Activated naive CD8-positive, alpha-beta T cell treated with anti-CD3 and anti-CD28 coated beads, Interleukin-2, amount 10 ng/mL, durations not matched to agents 7 days and 5 days (primary cell): ENCODE measurements around the gene GABPB2. TPM values are rescaled to one million over a fixed set of nuclear protein-coding genes. Genes with fewer than 3 reads are reported as not detected.

ENCODE experiments used
- ATAC-seq: fragments of 150-1000 bp; cut with Tn5 transposase; one replicate; pipeline ENCODE4 v1.10.0; 2021; ENCODE audit warnings: low read depth, moderate library complexity
- POLR2A ChIA-PET: fragments of 350-600 bp; sonication (Branson Sonifier 250); formaldehyde crosslinking; loops from one replicate; lab custom pipeline; 2021; ENCODE audit warnings: antibody characterized with exemption; lab: Charles Lee
- DNase-seq: peaks from one replicate; pipeline ENCODE4 v3.0.0; 2021
- H3K27ac Mint-ChIP-seq: one replicate; pipeline ENCODE4 v1.8.0; 2022; ENCODE audit warnings: mild to moderate bottlenecking, mixed read lengths
- H3K27me3 Mint-ChIP-seq: one replicate; pipeline ENCODE4 v1.8.0; 2022; ENCODE audit warnings: mild to moderate bottlenecking, moderate library complexity, mixed read lengths
- H3K36me3 Mint-ChIP-seq: one replicate; pipeline ENCODE4 v1.8.0; 2021; ENCODE audit warnings: mild to moderate bottlenecking, mixed read lengths
- H3K4me1 Mint-ChIP-seq: one replicate; pipeline ENCODE4 v1.8.0; 2021; ENCODE audit warnings: mixed read lengths
- H3K4me3 Mint-ChIP-seq: one replicate; pipeline ENCODE4 v1.8.0; 2022; ENCODE audit warnings: mild to moderate bottlenecking, moderate library complexity, mixed read lengths
- H3K9me3 Mint-ChIP-seq: one replicate; pipeline ENCODE4 v1.8.0; 2021; ENCODE audit warnings: mixed read lengths
- total RNA-seq, 2 experiments: library from RNA; stranded (reverse); gene quantifications; one replicate each; pipeline ENCODE4 v1.2.3, GENCODE V29; 2021

Gene GABPB2
- total RNA-seq, 2 experiments from 2014 or later, result 32.9 to 34.0 TPM

DNA sequence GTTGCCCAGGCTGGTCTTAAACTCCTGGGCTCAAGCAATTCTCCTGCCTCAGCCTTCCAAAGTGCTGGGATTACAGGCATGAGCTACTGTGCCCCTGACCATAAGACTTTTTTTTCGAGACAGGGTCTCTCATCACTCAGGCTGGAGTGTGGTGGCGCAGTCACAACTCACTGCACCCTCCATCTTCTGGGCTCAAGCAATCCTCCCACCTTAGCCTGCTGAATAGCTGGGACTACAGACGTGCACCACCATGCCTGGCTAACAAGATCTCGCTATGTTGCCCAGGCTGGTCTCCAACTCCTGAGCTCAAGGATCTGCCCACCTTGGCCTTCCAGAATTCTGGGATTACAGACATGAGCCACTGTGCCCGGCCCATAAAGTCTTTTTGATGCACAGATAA lies 21.1 kb upstream of the GABPB2 start:
- POLR2A ChIA-PET, result interaction anchor here (0.6 to 2.1 kb wide), 5 partner anchors 9 to 108 kb away, joined by 3 to 18 read pairs (median 3); partner anchors contain the start of genes CDC42SE1, MINDY1, MLLT11 and PRUNE1
- no peak overlapping the region for H3K4me3 Mint-ChIP-seq
- H3K9me3 Mint-ChIP-seq, result no peaks in the 10 kb centered on the region
- H3K36me3 Mint-ChIP-seq, result peaks cover 7% of the 10 kb centered on the region
- H3K27ac Mint-ChIP-seq, result no peak overlapping the region
- no peaks in the 10 kb centered on the region for H3K27me3 Mint-ChIP-seq
- DNase-seq (no peak), ATAC-seq (no peak)
- H3K4me1 Mint-ChIP-seq, result peaks cover 10% of the 10 kb centered on the region

DNA sequence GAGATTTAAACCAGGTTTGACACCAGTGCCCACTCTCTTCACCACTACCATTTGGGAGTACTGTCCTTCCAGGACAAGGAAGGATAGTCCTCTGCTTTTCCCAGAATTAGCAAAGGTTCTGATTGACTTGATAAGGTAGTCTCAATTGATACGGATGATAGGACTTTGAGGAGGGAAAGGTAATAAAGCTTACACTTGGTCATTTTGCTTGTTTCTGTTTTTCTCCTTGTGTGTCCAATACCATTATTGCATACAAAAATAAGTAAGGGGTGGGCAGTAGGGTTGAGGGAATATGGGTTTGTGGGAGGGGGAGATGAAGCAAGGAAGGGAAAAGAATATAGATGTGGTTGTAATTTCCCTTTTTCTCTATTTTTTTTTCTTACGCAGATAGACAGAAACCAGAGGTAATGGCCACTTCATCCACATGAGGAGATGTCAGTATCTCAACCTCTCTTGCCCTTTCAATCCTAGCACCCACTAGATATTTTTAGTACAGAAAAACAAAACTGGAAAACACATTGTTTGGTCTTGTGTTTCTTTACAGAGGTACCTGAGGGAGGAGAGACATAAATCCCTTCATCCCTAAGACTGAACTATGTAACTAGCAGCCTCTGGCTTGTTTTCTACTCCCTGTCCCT lies 20.4 kb upstream of the GABPB2 start:
- DNase-seq, result no peak
- Mint-ChIP-seq H3K27ac (no peak overlapping the region), H3K9me3 (no peaks in the 10 kb centered on the region), H3K4me1 (peaks cover 17% of the 10 kb centered on the region), H3K36me3 (peaks cover 12% of the 10 kb centered on the region), H3K27me3 (no peaks in the 10 kb centered on the region), H3K4me3 (no peak overlapping the region)
- no peak for ATAC-seq
- POLR2A ChIA-PET, result interaction anchor here (0.5 to 2.1 kb wide), 6 partner anchors 9 to 146 kb away, joined by 3 to 18 read pairs (median 3); partner anchors contain the start of genes CDC42SE1, MINDY1 and MLLT11

DNA sequence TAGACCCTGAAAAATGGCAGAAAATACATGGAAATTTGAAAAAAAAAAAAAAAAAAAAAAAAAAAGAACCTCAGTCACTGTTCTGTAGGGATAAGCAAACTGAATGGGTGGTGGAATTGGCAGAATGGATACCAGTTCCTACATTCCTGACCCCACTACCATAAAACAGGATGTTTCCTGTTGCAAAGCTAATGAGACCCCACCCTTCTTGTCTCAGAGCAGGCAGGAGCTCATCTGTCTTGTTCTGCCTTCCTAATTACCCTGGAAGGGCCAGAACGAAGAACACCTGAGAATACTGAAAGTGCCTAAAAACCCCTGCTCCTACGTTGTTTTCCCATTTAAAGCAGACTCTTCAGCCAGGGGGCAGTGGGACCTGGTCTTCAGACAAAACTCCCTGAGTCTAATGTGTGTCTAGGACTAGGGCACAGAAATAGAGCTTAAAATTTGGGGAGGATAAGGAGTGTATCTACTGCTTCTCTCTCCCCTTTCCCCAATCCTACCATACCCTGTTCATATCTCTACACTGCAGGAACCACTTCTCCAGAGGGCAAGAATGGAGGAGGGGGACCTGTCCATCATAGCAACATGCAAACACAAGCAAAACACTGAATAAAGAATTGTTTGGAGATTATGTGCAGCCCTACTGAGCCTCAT lies 19.1 kb upstream of the GABPB2 start:
- DNase-seq (no peak), ATAC-seq (no peak)
- Mint-ChIP-seq H3K4me1 (peaks cover 30% of the 10 kb centered on the region), H3K36me3 (peaks cover 25% of the 10 kb centered on the region), H3K4me3 (no peak overlapping the region), H3K27ac (no peak overlapping the region), H3K9me3 (no peaks in the 10 kb centered on the region), H3K27me3 (no peaks in the 10 kb centered on the region)
- POLR2A ChIA-PET, result interaction anchor here (0.6 to 1.5 kb wide), 3 partner anchors 8 to 364 kb away, joined by 3 read pairs; partner anchors contain the start of genes CDC42SE1 and MLLT11

DNA sequence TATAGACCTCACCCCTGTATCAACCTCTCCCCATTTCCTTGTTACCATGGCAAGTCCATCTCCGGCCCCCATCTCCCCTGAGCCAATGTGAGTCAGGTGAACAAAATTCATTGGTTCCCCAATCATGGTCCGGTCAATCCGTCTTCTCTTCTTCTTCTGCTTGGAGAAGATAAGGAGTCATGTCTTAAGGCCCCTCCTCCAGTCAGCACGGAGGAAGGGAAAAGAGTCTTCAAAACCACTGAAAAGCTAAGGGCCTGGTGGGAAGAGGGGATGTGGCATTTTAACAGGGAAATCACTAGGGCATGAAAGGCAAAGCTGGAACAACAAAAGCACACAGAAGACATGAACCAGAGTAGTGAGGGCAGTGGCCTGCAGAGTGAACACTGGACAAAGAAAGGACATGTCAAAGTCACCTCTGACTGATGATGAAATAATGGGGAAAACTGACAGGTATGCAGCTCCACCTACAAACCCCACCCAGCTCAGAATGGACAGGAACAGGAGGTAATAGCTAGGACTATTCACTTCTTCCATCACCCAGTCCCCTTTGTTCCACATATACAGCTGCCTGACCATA lies 15.5 kb upstream of the GABPB2 start:
- H3K27ac Mint-ChIP-seq, result peak overlapping the region; percentile 96
- H3K27me3 Mint-ChIP-seq, result no peaks in the 10 kb centered on the region
- H3K4me1 Mint-ChIP-seq, result peaks cover 35% of the 10 kb centered on the region
- ATAC-seq, result no peak
- POLR2A ChIA-PET, result interaction anchor here (1.0 to 7.0 kb wide), 4 partner anchors 9 to 81 kb away, joined by 3 to 90 read pairs (median 4); partner anchors contain the start of genes C1orf56 and GABPB2
- H3K4me3 Mint-ChIP-seq, result peak overlapping the region; percentile 92
- no peaks in the 10 kb centered on the region for H3K9me3 Mint-ChIP-seq
- H3K36me3 Mint-ChIP-seq, result peaks cover 46% of the 10 kb centered on the region
- no peak for DNase-seq

DNA sequence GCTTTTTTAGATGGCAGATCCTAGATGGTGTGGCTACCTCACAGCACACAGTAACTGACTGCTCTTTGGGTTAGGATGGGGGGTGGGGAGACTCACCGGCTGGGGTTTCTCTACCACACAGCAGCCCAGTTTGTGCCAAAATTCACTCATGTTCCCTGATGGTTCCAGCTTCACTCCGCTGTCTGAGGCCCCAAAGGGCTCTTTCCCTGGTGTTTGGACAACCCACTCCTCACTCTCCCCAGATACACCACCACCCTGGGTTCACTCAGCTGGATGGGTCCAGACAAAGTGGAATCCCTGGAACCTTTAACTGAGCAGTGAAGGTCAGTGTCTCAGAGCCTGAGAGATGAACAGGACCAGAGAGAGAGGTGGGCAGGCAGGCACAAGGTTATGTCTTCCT lies 15.0 kb upstream of the GABPB2 start:
- peak overlapping the region; percentile 96 for H3K27ac Mint-ChIP-seq
- H3K36me3 Mint-ChIP-seq, result peaks cover 46% of the 10 kb centered on the region
- DNase-seq (no peak), ATAC-seq (no peak)
- POLR2A ChIA-PET, result interaction anchor here (0.5 to 7.0 kb wide), 8 partner anchors 10 to 692 kb away, joined by 3 to 90 read pairs (median 4); partner anchors contain the start of genes C1orf56, GABPB2, RPRD2 and TNFAIP8L2
- no peaks in the 10 kb centered on the region for H3K9me3 Mint-ChIP-seq
- H3K4me3 Mint-ChIP-seq, result peak overlapping the region; percentile 92
- no peaks in the 10 kb centered on the region for H3K27me3 Mint-ChIP-seq
- peaks cover 38% of the 10 kb centered on the region for H3K4me1 Mint-ChIP-seq

DNA sequence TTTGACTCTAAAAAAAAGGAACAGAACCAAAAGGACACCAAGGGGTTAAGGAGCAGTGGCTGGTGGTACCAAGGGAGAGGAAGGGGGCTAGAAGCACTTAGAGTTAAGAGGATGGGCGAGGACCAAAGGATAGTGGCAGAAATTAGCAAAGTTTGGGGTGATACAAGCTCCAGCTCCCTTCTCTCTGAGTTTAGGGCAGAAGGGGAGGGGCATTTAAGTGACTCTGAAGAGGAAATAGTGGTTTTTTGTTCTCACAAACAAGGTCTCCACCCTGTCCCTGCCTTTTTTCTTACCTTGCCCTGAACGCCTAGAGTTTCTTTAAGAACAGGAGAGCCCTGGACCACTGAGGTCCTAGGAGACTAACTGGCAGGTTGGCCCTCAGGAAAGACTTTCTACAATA lies 14.4 kb upstream of the GABPB2 start:
- peak overlapping the region; percentile 92 for H3K4me3 Mint-ChIP-seq
- H3K4me1 Mint-ChIP-seq, result peaks cover 43% of the 10 kb centered on the region
- POLR2A ChIA-PET, result interaction anchor here (0.5 to 7.0 kb wide), 9 partner anchors 10 to 692 kb away, joined by 3 to 90 read pairs (median 3); partner anchors contain the start of genes C1orf56, GABPB2, RPRD2 and TNFAIP8L2
- ATAC-seq, result peak; percentile 34
- no peak for DNase-seq
- peak overlapping the region; percentile 96 for H3K27ac Mint-ChIP-seq
- no peaks in the 10 kb centered on the region for H3K9me3 Mint-ChIP-seq
- H3K27me3 Mint-ChIP-seq, result no peaks in the 10 kb centered on the region
- H3K36me3 Mint-ChIP-seq, result peaks cover 46% of the 10 kb centered on the region

DNA sequence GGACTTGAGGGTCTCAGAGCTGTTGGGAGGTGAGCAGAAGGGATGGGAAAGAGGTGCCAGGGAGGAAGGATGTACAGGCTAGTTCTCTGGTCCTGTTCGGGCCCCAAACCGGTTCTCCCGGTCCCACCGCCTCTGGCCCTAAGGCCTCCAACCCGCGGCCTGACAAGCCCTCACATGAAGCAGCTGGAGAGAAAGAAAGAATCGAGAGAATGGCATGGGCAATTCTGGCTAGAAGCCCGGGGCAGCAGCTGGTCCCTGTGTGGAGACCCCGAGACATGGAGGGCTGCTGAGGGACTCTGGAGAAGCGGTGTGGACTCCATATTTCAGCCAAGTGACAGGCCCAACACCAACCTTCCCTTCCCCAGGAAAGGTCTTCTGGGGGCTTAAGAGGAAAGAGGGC lies 11.9 kb upstream of the GABPB2 start:
- no peaks in the 10 kb centered on the region for H3K9me3 Mint-ChIP-seq
- DNase-seq (peak; percentile 52), ATAC-seq (no peak)
- peaks cover 43% of the 10 kb centered on the region for H3K36me3 Mint-ChIP-seq
- H3K4me3 Mint-ChIP-seq, result peak overlapping the region; percentile 92
- H3K27ac Mint-ChIP-seq, result peak overlapping the region; percentile 96
- H3K4me1 Mint-ChIP-seq, result peaks cover 51% of the 10 kb centered on the region
- POLR2A ChIA-PET, result interaction anchor here (0.7 to 7.0 kb wide), 12 partner anchors 9 to 98 kb away, joined by 3 to 90 read pairs (median 9); partner anchors contain the start of genes C1orf56, GABPB2, MINDY1 and TNFAIP8L2
- no peaks in the 10 kb centered on the region for H3K27me3 Mint-ChIP-seq

DNA sequence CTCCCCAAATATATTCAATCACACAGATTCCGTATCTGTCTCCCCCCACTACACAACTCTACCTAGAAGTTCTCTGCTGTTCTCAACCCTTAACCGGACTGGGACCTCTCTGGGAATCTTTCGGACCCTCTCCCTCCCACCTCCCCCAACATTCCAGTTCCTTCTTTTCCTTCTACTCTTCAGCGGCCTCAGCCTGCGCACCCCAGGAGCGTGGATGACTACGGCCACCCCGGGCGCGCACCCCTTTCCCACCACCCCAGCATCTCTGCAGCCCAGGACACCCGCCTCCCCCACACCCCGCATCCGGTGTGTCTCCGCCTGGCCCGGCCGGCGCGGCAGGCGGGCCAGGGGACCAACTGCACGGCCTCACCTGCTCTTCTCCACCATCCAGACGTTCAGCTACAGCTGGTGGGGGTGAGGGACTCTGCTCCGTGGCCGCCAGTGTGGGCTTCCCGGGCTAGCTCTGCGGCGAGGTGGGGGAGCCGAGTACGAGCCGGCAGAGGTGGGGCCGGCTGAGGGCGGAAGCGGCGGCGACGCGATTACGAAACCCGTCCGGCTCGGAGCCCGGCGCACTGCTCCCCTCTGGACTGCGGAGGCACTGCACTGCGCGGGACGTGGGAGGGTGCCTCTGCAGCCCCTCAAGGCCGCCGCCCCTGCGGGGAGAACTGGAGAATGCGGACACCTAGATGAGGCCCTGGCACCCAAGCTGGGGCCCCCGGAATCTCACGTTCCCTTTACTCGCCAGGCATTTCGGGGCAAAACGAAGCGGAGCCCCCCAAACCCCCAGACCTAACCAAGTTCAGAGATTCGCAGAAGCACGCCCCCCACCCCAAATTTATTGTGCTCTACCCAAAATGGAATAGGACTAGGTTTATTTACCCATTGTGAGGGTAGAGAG lies 11.2 kb upstream of the GABPB2 start, which contains the start of gene CDC42SE1:
TSS of gene CDC42SE1 (minus strand) at position 514 of the 898 bp plus-strand sequence. CDS start 3,892 bp downstream, outside the sequence.
- H3K4me1 Mint-ChIP-seq, result peaks cover 51% of the 10 kb centered on the region
- H3K27me3 Mint-ChIP-seq, result no peaks in the 10 kb centered on the region
- ATAC-seq, result peak; percentile 76
- H3K27ac Mint-ChIP-seq, result peak within 1 kb of the TSS; percentile 96
- H3K9me3 Mint-ChIP-seq, result no peaks in the 10 kb centered on the region
- POLR2A ChIA-PET, result interaction anchor here (0.7 to 7.0 kb wide), 13 partner anchors 8 to 480 kb away, joined by 3 to 90 read pairs (median 8); partner anchors contain the start of genes C1orf56, GABPB2, MCL1 and MINDY1
- peaks cover 43% of the 10 kb centered on the region for H3K36me3 Mint-ChIP-seq
- H3K4me3 Mint-ChIP-seq, result peak within 1 kb of the TSS; percentile 92
- DNase-seq, result peak; percentile 90

DNA sequence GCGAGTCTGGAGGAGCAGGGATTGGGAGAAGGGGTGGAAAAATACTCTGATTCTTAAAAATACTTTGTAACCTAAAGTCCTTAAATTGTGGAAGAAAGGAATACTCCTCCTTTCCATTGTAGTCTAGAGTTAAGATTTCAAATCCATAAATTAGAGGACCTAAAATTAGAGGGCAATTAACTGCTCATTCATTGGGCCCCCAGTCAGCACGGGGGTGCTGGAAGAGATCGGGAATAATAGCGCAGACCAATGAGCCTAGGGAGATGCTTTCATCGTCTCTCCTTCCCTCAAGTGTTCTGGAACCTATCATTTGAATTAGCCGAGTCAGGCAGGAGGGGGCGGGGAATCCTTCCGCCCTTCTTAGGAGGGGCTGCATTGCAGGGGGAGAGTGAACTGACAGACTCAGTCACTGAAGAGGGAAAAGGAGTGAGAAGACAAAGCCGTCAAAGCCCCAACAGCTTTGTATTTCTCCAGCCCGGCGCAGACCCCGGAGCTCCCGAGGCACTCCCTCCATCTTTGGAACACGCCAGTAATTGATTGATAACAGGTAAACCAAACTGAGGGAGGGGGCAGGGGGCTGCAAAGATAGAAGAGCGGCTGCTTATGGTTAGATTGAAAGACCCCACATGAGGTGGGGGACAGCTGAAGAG lies 10.4 kb upstream of the GABPB2 start, which contains the start of gene MLLT11:
TSS of gene MLLT11 (plus strand) at position 391 of the 650 bp plus-strand sequence. CDS start 6,828 bp downstream, outside the sequence.
- Mint-ChIP-seq H3K36me3 (peaks cover 37% of the 10 kb centered on the region), H3K4me3 (peak within 1 kb of the TSS; percentile 92), H3K9me3 (no peaks in the 10 kb centered on the region), H3K27ac (peak within 1 kb of the TSS; percentile 96), H3K4me1 (peaks cover 44% of the 10 kb centered on the region), H3K27me3 (no peaks in the 10 kb centered on the region)
- no peak for ATAC-seq
- POLR2A ChIA-PET, result interaction anchor here (0.7 to 7.0 kb wide), 13 partner anchors 8 to 480 kb away, joined by 3 to 90 read pairs (median 8); partner anchors contain the start of genes C1orf56, GABPB2, MCL1 and MINDY1
- DNase-seq, result peak; percentile 56

DNA sequence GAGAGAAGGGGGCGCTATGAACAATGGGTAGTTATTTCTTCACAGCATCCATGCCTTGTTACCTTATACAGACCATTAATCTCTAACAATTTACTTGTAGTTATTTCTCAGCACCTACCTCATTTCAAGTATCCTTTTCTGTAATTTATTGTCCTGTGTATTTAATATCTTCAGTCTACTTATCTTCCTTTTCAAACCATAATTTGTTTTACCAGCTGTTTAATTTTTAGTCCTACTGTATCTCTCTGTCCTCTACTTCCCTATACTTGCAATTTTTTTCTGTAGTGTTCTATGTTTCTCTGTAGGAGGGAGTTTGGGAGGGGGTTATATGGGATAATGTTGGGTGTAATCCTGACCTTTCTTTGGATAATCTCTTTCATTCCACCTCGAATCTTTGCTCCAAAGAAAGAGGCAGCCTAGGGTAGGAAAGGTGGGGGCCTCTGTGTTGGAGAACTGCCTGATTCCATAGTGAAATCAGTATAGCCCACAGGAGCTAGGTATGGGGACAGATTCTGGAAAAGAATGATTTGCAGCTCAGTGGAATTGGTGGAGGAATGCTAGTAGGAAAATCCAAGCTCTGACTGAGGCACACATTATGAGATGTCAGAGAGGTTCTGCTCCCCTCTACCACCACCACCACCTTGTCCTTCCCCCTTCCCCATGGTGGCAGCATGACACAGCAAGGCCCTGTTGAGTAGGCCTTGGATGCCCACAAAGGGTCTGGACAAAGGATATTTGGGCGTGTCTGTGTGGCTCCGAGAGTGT lies 9.7 kb upstream of the GABPB2 start:
- DNase-seq (no peak), ATAC-seq (no peak)
- Mint-ChIP-seq H3K4me3 (peak overlapping the region; percentile 92), H3K36me3 (peaks cover 30% of the 10 kb centered on the region), H3K4me1 (peaks cover 37% of the 10 kb centered on the region), H3K9me3 (no peaks in the 10 kb centered on the region), H3K27me3 (no peaks in the 10 kb centered on the region), H3K27ac (peak overlapping the region; percentile 96)
- POLR2A ChIA-PET, result interaction anchor here (1.2 to 7.0 kb wide), 7 partner anchors 11 to 100 kb away, joined by 3 to 90 read pairs (median 13); partner anchors contain the start of genes C1orf56, GABPB2, MINDY1 and TNFAIP8L2

DNA sequence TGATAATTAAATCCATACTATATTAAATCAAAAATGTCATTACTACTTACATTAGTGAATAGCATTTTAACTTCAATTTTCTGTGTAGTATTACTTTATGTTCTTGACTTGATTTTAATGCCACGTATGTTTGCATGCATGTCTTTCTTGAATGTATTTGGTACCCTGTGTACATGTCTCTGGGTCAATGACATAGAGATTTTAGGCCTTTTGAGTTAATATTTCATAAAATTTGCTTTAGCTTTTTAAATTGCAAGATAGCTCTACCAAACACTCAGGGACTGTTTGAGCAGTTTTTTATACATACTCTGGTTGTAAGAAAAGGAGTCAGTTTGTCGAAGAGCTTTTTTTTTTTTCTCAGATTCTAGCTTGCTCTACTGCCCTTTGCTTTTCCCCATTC lies 8.9 kb upstream of the GABPB2 start:
- peaks cover 26% of the 10 kb centered on the region for H3K36me3 Mint-ChIP-seq
- no peaks in the 10 kb centered on the region for H3K27me3 Mint-ChIP-seq
- no peak overlapping the region for H3K27ac Mint-ChIP-seq
- H3K4me3 Mint-ChIP-seq, result no peak overlapping the region
- DNase-seq, result no peak
- H3K4me1 Mint-ChIP-seq, result peaks cover 28% of the 10 kb centered on the region
- ATAC-seq, result no peak
- POLR2A ChIA-PET, result interaction anchor here (0.7 to 6.2 kb wide), 2 partner anchors 10 to 97 kb away, joined by 4 to 74 read pairs; partner anchors contain the start of gene GABPB2
- H3K9me3 Mint-ChIP-seq, result no peaks in the 10 kb centered on the region
